HepG2 (cell line): Measurements from ENCODE around the gene HS2ST1. TPM values are rescaled to one million over a fixed set of nuclear protein-coding genes. Genes with fewer than 3 reads are reported as not detected.

ENCODE experiments used
- ATAC-seq: fragments of 200-7000 bp; cut with Tn5 transposase; 3 replicates; pipeline ENCODE4 v1.9.1; 2020; ENCODE audit warnings: mild to moderate bottlenecking, moderate library complexity
- BruUV-seq: library from RNA; stranded (reverse); fragments of 400-500 nt; replicated peaks from 2 replicates; lab custom pipeline; 2021; lab: Mats Ljungman, UMichigan
- CTCF ChIA-PET: fragments of 300-600 bp; formaldehyde crosslinking; extraction: SDS; loops from one replicate; lab custom pipeline; 2021; ENCODE audit warnings: low total read pairs, inconsistent platforms, low intra/inter-chr PET ratio; lab: Yijun Ruan, JAX
- POLR2A ChIA-PET: fragments of 350-600 bp; sonication (Branson Sonifier 250); formaldehyde crosslinking; loops from one replicate; lab custom pipeline; 2020; ENCODE audit warnings: antibody characterized with exemption, inconsistent platforms; lab: Yijun Ruan, JAX
- DNase-seq: peaks from one replicate; pipeline ENCODE4 v3.0.0-alpha.2; 2015; ENCODE audit warnings: low spot score
- FAIRE-seq: peaks from 3 replicates; lab custom pipeline; 2011; peaks lifted over from hg19 to GRCh38; lab: Jason Lieb, UNC
- H2AFZ ChIP-seq: one replicate; pipeline ENCODE4 v1.6.1; 2011; ENCODE audit warnings: low read length, inconsistent platforms
- H3K27ac ChIP-seq: fragments of 300-600 bp; 3 replicates; pipeline ENCODE4 v1.8.0; 2011; ENCODE audit warnings: mixed run types, mild to moderate bottlenecking, mixed read lengths, low read length, inconsistent platforms; ENCODE audit not compliant: insufficient read depth; ENCODE audit errors: extremely low read length
- H3K27me3 ChIP-seq, 2 experiments: fragments of 200-600 bp in 1 of 2; 2 replicates in 1 of 2; 3 replicates in 1 of 2; pipeline versions ENCODE4 v1.6.0 to v1.8.0; 2011; ENCODE audit warnings: low read length in 2 of 2, mild to moderate bottlenecking in 2 of 2, moderate library complexity in 2 of 2, inconsistent platforms in 1 of 2; ENCODE audit not compliant: insufficient read depth in 2 of 2, control insufficient read depth in 1 of 2
- H3K36me3 ChIP-seq, 2 experiments: fragments of 200-600 bp in 1 of 2; replicated peaks in 1 of 2; 2 replicates in 1 of 2; 3 replicates in 1 of 2; pipeline versions ENCODE4 v1.5.1 to v1.8.0; 2011; ENCODE audit warnings: low read length in 2 of 2, inconsistent platforms in 1 of 2; ENCODE audit not compliant: insufficient read depth in 2 of 2, control insufficient read depth in 1 of 2
- H3K4me1 ChIP-seq: 2 replicates; pipeline ENCODE4 v1.5.1; 2012; ENCODE audit warnings: low read length, inconsistent platforms; ENCODE audit not compliant: insufficient read depth
- H3K4me2 ChIP-seq: 2 replicates; pipeline ENCODE4 v1.6.0; 2011; ENCODE audit warnings: low read depth, low read length, inconsistent platforms
- H3K4me3 ChIP-seq, 3 experiments: fragments of 200-600 bp in 1 of 3; sonication (generic), shearing (Covaris generic) in 1 of 3; replicated peaks in 1 of 3; 2 replicates each; pipeline ENCODE4 v1.5.1; 2011 to 2016; ENCODE audit warnings: low read length in 3 of 3, inconsistent platforms in 2 of 3, low read depth in 2 of 3, mild to moderate bottlenecking in 2 of 3, control low read depth in 1 of 3, mixed read lengths in 1 of 3; ENCODE audit not compliant: insufficient read depth in 1 of 3
- H3K79me2 ChIP-seq: one replicate; pipeline ENCODE4 v1.6.1; 2011; ENCODE audit warnings: low read length, inconsistent platforms; ENCODE audit not compliant: insufficient read depth
- H3K9ac ChIP-seq: 2 replicates; pipeline ENCODE4 v1.6.0; 2011; ENCODE audit warnings: mild to moderate bottlenecking, low read depth, low read length, inconsistent platforms; ENCODE audit not compliant: insufficient read depth
- H3K9me3 ChIP-seq: 2 replicates; pipeline ENCODE4 v1.5.1; 2012; ENCODE audit warnings: mild to moderate bottlenecking, low read length
- H4K20me1 ChIP-seq: 2 replicates; pipeline ENCODE4 v1.6.0; 2011; ENCODE audit warnings: inconsistent platforms, mild to moderate bottlenecking, low read length, moderate library complexity; ENCODE audit not compliant: insufficient read depth
- HNF1A ChIP-seq, 2 experiments: sonication (generic) in 1 of 2; formaldehyde crosslinking in 1 of 2; IDR thresholded peaks; 2 replicates each; pipeline versions ENCODE4 v1.4.0 to v1.6.1; 2016 to 2020; ENCODE audit warnings: borderline replicate concordance in 1 of 2, low read depth in 1 of 2, mild to moderate bottlenecking in 1 of 2, missing genetic modification reagents in 1 of 2
- TRIM24 ChIP-seq: sonication (generic); formaldehyde crosslinking; IDR thresholded peaks from 2 replicates; pipeline ENCODE4 v1.8.0; 2022; ENCODE audit warnings: mild to moderate bottlenecking, missing genetic modification reagents
- ZBTB7A ChIP-seq: sonication (generic); formaldehyde crosslinking; IDR thresholded peaks from 2 replicates; pipeline ENCODE4 v1.8.0; 2022; ENCODE audit warnings: mild to moderate bottlenecking, missing genetic modification reagents
- ZNF550 ChIP-seq: sonication (generic); formaldehyde crosslinking; IDR thresholded peaks from 2 replicates; pipeline ENCODE4 v1.4.0; 2020; ENCODE audit warnings: mild to moderate bottlenecking, missing genetic modification reagents, borderline replicate concordance
- in situ Hi-C: cut with HindIII; loops from 2 replicates; pipeline ENCODE4 v1.10.0; 2017; ENCODE audit warnings: low pct_unique_long_range_greater_than_20kb; ENCODE audit not compliant: extremely low pct_ligation_motif_present
- intact Hi-C: fragments of 100-400 bp; cut with micrococcal nuclease; formaldehyde crosslinking; loops from one replicate; pipeline ENCODE4 v1.10.0; 2022; ENCODE audit not compliant: unreplicated experiment
- polyA plus RNA-seq, 8 experiments: library from polyadenylated mRNA; depleted of rRNA in 3 of 8; stranded (reverse) in 7 of 8; unstranded in 1 of 8; fragments of >200 nt; fragmentation: Illumina TruSeq in 4 of 8; extraction: Trizol in 4 of 8; gene quantifications; 2 replicates each; pipeline versions ENCODE4 v1.2.1 to v1.2.3, GENCODE V29; 2011 to 2016; ENCODE audit warnings: low read depth in 4 of 8, missing spikeins in 1 of 8, mixed read lengths in 1 of 8; ENCODE audit not compliant: insufficient read depth in 1 of 8
- total RNA-seq, 5 experiments: library from RNA; depleted of rRNA; stranded (reverse); fragments of >200 nt; fragmentation: Illumina TruSeq; extraction: Trizol; gene quantifications; 2 replicates each; pipeline ENCODE4 v1.2.3, GENCODE V29; 2016; ENCODE audit warnings: low read depth in 1 of 5

The HS2ST1 gene
- total and polyA plus RNA-seq, 2 of the 13 experiments (the other 11 are each of a cell fraction or from before 2014, with no cell fraction given), result 22.1 to 58.7 TPM

GRCh38 chr1:87100271-87100670, 185.8 kb downstream of the HS2ST1 start (continued):
- TF ChIP-seq HNF1A (IDR thresholded peaks at IDR 0.05; ENCODE audit: low read depth) (no peak), HNF1A (CRISPR knock-in tag; IDR thresholded peaks at IDR 0.05; ENCODE audit: borderline replicate concordance) (no peak), ZNF550 (no peak)

DNA sequence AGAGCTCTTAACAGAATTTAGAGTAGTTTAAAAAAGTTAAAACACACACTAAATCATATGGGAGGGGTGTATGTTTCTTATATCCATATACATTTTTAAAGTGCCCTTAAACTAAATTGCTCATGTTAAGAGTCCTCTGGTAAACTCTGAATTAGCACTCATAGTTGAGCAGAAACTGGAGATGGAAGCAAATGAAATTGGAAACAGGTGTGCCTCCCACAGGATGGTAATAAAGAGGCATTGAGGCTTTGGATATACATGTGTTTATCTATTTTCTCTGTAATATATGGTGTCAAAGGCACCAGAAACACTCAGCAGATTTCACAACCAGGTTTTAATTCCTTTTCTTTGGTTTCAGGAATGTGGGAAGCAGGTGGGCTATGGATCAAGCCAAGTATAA, 188.6 kb downstream of the HS2ST1 start:
- Histone ChIP-seq H3K9ac (no peak overlapping the region), H3K4me3 (no peak overlapping the region), H3K4me1 (peaks cover 11% of the 10 kb centered on the region), H3K4me2 (no peak overlapping the region), H2AFZ (no peak overlapping the region), H3K36me3 (peaks cover 4 to 15% of the 10 kb centered on the region in 2 experiments; a peak in 4 of 5 replicates), H4K20me1 (no peaks in the 10 kb centered on the region), H3K27ac (no peak overlapping the region), H3K27me3 (no peaks in the 10 kb centered on the region), H3K79me2 (no peaks in the 10 kb centered on the region), H3K9me3 (no peaks in the 10 kb centered on the region)
- DNase-seq, result no peak
- intact Hi-C loops (no loop called here), in situ Hi-C loops (no loop called here)
- no peak for FAIRE-seq
- ATAC-seq, result no peak
- ChIA-PET CTCF (no interaction called here), POLR2A (no interaction called here)
- TF ChIP-seq TRIM24 (CRISPR knock-in tag) (no peak), ZBTB7A (CRISPR knock-in tag) (no peak)
- BruUV-seq, result no TSS peak
